HG03575 (cell line): Measurements from ENCODE around the gene SIL1.

ENCODE experiments used
- ATAC-seq: cut with Tn5 transposase; IDR thresholded peaks from one replicate; pipeline ENCODE4 v1.9.1; 2021; ENCODE audit not compliant: unreplicated experiment, insufficient number of reproducible peaks, low FRiP score; ENCODE audit errors: extremely low read depth

SIL1 gene

DNA sequence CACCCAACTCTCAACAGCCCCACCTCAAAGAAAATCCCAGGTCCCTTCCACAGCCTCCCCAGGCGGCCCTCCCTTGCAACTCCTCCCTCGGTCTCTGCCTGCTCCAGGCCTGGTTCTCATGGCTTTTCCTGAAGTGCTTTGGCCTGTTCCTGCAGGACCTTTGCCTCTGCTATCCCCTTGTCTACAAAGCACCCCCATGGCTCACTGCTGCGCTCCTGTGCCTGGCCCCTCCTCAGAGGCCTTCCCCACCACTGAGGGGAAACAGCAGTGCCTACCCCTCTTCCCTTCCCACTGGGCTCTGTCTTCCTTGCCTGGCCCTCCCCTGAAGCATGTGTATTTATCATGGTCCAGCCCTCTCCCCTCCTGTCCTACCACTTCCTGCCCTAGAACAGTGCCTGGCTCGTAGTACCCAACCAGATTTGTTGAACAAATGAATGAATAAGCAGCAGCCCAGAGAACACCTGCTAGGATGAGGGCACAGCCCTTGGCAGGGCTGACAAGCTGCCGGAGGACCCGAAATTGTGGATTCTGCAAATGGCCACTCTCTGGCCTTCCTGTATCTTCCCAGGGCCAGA, 254.5 kb downstream of the SIL1 start:
- no peak for ATAC-seq

DNA sequence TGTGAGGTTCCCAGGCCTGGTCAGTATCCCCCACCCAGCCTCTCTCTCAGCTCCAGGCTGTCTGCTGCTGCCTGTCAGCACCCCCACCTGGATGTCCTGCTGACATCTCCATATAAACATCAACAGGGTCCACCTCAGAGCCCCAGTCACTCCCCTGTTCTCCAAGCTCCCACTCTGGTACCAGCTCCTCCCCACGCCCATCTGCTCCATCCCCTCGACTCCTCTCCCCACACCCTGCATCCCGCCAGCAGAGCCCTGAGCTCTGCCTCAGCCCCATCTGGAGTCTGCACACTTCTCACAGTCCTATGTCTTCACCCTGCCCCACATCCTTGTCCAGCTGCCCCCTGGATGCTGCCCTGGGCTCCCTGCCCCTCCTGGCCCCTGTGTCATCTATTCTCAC, 255.3 kb downstream of the SIL1 start:
- ATAC-seq = no peak

DNA sequence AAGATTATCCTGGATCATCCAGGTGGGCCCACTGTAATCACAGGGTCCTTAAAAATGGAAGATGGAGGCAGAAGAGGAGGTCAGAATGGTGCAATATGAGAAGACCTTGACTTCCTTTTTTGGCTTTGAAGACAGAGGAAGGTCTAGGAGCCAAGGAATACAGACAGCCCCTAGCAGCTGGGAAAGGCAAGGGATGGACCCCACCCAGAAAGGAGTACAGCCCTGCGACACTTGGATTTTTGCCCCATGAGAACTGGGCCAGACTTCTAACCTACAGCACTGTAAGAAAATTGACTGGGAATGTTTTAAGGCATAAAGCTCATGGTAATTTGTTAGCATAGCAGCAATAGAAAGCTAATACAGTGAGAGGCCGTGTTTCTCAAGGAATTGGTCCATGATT, 256.1 kb downstream of the SIL1 start:
- ATAC-seq = no peak

DNA sequence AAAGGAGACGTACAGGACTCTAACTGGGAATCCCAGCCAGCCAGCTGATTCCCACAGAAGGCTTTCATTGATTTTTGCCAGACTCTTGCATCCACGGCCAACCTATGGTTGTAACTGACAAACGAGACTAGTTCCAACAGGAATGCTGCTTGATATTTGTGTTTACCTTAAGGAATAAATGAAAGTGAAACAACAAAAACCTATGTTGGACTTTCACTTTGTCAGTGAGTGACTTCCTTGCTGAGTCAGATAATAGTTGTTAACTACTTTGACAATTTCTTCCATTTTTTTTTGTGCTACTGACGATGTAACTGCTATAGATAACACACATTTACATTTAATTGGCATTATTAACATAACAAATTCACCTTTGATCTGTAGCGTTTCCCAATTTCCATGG, 259.6 kb downstream of the SIL1 start:
- ATAC-seq = no peak

DNA sequence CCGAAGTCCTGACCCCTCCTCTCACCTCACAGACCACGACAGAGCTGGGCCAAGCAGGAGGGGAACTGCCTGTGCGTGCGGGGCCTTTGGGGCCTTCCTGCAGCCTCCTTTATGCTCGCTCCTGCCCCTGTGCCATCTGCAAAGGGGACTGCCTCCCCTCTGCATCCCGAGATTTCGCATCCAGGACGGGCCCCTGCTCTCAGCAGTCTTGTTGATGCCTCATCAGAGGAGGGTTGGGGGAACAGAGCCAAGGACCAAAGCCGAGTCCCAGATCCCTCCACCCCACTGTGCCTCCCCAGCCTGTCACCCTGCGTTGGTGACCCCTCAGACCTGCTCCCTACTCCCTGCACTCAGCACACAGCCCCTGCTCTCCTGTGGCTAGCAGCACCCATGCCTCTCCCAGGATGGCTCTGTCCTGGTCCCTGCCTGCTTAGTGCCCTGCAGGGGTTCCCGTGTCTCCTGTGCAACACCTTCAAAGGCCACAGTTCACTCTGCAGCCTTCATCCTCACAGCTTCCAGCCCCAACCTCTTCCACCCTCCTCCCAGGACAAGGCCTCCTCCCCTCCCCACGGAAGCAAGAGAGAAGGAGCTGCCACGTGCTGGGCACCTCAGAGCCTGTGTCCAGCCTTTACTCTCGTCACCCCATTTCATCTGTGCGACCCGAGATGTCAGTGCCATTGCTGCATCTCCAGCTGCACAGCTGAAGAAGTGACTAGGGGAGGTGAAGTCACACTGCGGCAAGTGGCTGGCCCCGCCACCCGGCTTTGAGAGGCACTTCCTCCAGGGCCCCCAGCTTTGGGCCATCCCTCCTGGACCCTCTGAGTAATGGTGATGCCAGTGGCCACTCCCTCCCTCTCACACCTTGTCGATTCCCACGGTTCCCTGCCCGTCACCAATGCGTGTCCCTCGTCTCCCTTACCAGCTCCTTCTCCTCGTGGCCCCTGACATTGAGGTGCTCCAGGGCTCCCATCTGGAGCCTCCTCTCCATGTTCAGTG, 260.5 kb downstream of the SIL1 start:
- no peak for ATAC-seq

DNA sequence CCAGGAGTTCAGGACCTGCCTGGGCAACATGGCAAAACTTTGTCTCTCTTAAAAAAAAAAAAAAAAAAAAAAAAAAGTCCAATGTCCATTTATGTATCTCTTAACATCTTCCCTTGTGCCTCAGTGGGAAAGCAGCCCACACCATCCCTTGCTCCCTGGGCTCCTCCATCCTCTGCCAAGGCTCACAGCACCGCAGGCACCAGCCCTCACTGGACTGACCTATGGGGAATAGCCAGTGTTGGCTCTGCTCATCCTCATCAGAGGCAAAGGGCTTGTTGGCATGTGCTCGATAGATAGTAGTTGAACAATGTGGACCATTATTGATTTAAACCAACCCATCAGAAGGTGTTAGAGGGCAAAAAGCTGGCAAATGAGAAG, 261.2 kb downstream of the SIL1 start:
- ATAC-seq = no peak

DNA sequence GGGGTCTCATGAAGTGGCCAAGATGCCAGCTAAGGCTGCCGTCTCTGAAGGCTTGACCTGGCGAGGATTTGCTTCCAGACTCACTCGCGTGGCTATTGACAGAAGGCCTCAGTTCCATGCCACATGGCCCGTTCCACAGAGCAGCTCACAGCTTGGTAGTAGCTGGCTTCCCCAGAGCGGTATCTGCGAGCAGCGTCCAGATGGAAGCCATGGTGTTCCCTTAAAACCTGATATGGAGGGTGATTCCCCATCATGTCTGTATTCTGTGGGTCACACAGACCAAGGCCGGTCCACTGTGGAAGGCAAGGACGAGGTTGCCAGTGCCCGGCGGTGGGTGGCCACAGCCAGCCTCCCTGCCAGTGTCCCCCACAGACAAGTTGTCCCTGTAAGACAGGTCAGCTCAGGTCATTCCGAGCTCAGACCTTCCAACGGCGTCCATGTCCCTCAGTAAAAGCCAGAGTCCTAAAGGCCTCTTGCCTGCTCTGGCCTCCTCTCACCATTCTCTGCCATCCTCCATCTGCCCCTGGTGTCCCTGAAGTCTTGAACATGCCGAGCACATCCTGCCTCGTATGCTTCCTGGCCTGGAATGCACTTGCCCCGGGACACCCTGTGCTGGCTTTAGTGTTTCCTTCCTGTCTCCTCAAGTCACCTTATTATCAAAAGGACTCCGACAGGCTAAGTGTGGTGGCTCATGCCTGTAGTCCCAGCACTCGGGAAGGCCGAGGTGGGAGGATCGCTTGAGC, 261.8 kb downstream of the SIL1 start:
- no peak for ATAC-seq

DNA sequence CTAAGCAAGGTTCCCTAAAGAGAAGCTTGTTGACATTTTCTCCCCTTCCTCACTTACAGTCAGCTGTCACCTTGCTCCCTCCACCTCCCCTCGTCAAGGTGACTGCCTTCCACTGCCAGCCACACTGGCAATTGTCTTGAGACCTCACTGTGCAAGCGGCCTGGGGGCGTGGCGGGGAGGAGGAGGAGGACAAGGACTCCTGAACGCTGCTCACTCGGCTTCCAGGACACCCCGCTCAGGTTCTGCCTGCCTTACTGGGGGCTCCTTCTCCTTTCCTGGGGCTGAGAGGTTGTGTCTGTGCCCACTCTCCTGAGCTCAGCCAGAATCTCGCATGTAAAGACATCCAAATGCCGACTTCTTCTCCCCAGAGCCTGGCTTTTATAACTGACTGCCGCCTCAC, 262.7 kb downstream of the SIL1 start:
- no peak for ATAC-seq

DNA sequence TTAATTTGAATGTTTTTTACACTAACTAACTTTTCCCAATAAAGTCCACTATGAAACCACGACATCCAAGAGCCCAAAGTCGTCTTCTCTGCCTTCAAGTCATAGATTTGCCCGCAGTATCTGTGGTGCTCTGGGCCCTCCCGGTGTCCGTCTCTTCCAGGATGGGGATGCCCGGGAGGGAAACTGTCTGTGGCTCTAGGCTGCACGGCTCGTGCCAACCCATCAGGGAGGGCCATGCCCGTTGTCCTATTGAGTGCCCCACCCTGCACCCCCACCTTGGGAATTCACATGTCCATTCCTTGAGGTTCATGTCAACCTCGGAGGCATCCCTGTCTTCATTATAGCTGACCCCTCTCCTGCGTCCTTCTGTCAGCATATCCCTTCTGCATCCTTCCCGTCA, 263.2 kb downstream of the SIL1 start:
- no peak for ATAC-seq

DNA sequence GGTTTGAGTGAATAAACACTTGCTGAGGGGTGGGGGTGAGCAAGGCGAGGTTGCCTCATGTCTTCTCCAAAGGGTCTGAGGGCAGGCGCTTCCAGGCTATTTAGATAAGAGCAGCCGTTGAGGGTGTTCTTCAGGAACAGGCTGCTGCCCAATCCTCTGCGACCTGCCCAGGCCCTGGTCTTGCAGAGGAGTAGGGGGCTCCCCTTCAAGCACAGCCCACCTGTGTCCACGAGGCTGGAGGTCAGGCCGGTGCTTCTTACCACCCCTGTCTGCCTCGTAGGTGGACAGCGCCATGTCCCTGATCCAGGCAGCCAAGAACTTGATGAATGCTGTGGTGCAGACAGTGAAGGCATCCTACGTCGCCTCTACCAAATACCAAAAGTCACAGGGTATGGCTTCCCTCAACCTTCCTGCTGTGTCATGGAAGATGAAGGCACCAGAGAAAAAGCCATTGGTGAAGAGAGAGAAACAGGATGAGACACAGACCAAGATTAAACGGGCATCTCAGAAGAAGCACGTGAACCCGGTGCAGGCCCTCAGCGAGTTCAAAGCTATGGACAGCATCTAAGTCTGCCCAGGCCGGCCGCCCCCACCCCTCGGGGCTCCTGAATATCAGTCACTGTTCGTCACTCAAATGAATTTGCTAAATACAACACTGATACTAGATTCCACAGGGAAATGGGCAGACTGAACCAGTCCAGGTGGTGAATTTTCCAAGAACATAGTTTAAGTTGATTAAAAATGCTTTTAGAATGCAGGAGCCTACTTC, 264.5 kb downstream of the SIL1 start:
- no peak for ATAC-seq

DNA sequence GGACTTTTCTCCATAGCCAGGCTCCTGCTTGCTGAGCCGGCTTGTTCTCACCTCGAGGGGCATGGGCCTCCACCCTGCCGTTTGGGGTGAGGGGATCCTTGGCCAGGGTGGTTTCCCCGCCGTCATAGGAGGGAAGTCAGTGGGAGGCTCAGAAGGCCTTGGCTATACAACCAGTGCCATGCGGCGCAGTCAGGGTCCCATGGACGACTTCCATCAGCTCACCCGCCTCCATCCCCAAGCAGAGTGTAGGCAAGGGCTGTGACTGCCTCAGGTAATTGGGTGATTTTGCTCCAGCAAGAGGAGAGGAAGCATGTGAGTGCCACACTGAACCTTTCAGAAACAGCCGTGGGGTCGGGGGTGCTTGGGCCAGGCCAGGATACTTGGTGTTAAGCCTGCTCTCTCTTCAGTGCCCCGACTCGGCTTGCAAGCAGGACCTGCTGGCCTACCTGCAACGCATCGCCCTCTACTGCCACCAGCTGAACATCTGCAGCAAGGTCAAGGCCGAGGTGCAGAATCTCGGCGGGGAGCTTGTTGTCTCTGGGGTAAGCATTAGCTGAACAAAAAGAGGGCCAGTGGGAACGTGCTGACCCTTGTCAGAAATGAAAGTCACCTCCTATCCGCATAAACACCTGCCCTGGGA, 265.9 kb downstream of the SIL1 start:
- ATAC-seq = no peak

DNA sequence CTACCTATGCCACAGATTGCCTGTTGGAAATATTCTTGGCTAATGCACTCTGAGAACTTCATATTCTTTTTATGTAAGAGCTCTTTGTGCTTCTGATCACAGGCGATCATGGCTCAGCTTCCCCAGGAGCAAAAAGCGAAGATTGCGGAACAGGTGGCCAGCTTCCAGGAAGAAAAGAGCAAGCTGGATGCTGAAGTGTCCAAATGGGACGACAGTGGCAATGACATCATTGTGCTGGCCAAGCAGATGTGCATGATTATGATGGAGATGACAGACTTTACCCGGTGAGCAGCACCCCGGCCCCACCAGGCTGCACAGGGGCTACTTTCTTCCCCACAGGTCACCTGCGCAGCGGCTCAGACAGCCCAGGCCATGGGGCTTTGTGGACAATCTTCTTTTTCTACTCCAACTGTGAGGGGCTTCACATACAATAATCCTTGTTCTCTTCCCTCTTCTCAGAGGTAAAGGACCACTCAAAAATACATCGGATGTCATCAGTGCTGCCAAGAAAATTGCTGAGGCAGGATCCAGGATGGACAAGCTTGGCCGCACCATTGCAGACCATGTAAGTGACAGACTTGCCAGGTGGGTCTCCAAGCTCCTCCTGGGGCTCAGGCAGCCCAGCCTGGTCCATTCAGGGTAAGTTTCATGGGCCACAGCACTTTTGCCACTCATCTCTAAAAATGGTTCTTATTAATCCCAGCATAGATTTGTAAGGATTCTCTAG, 267.6 kb downstream of the SIL1 start:
- ATAC-seq = no peak

DNA sequence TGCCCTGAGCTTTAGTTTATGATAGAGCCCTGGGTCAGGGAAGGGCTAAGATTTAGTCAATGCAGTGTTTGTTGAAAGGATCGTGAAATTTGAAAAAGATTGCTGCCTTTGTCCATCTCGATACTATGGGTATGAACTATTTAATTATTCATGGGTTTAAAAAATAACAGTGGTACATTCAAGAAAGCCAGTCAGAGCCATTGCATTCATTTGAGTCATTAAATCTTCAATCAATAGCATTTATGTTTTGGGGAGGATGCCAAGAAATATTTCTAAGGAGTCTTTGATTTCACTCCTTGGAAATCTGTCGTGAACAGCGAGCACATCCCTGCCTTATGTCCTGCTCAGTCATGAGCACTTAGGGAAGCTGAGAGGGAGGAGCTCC, 268.6 kb downstream of the SIL1 start:
- no peak for ATAC-seq

DNA sequence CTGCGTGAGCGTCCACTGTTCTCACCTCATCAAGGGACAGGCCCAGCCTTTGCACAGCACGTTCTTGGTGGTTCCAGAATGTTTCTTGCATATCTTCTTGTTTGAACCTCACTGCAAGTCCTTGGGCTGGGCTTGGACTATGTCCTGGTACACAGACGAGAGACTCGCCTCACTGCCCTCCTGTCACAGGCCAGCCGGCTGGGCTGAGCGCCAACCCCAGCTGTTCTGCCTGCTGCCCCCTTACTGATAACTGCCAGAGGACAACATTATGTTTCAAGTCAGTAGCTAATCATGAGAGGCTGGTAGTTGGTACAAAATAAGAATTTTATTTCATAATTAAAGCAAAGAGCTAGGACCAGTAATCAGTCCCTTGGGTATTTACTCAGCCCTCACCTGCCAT, 270.2 kb downstream of the SIL1 start:
- ATAC-seq = no peak

DNA sequence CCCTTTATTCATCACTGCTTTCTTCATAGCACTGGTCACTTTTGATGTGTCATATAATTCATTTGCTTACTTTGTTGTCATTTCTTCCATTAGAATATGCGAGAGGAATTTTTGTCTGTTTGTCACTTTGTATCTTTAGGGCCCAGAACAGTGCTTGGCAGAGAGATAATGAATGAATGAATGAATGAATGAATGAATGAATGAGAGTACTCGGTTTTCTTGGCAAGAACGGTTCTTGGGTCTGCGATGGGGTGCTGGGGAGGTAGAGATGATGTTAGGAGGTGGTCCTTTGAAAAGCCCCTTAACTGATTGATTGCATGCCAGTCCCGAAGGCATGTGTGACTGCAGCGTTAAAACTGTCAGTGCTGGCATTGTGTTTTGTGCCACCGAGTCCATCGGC, 270.6 kb downstream of the SIL1 start:
- no peak for ATAC-seq

DNA sequence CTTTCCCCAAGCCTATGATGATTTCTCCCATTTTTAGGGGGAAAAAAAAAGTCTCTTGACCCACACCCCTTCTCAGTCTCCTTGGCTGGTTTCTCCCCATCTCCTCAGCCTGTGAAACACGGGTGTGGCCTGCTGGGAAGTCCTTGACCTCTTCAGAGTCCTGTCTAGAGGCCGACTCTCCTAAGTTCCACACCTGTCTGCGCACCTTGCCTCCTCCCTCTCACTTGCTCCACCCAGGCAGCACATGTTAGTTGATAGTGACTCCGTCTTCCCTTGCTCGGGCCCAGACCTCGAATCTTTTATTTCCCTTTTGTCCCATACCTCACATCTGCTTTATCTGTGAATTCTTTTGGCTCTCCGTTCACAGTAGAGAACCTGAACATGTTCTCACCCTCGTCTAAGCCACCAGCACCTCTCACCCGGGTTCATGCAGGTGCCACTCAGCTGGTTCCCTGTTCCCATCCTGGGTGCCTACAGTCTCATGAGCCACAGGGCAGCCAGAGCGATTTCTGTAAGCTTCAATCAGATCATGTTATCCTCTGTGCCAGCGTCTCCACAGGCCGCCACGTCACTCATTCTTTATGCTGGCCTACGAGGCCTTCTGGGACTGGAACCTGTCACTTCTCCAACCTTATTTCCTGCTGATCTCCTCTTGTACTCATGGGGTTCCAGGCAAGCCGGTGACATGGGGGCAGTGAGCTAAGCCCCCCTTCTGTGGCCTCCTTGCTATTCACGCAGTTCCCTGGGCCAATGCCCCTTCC, 271.3 kb downstream of the SIL1 start:
- ATAC-seq = no peak

DNA sequence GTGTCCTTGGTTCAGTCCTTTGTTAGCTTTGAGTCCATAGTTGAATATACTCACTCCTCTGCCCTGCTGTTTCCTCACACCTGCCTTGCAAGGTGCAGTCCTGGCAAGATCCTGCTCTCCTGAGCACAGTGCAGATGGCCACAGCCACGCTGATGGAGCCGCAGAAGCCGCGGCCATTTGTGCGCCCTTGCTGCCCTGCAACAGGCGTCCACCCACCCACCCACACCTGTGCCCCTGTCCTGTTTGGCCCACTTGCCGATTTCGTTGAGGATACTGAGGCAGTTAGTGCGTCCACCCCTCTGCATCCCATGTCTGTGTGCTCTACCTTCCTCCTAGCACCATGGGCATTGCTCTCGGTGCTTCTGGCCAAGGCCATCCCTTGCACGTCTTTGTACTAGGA, 271.9 kb downstream of the SIL1 start:
- no peak for ATAC-seq
